Measurements from ENCODE around the gene ATF5.

Gene ATF5

DNA sequence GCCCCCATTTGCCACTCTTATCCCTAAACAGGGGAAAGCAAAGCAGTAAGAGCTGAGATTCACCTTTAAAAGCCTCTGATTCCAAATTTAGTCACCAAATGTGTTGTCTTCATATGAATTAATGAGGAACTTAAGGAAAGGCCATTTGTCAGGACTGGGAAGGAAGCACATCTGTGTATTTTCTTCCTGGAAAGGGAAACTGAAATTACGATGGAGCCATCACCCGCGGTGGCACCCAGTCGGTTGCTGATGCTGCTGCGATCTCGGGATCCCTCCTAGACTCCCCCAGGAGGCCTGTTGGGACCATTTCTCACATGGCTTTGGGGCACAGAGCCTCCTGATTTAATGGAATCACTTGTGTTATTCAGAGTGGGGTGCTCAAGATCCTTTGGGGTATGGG is 24.9 kb upstream of the ATF5 start:
- Histone ChIP-seq H3K36me3 (ENCODE audit: low read depth) (peaks cover 21% of the 10 kb centered on the region), H3K4me3 (ENCODE audit: severe bottlenecking) (no peak overlapping the region), H3K4me1 (ENCODE audit: insufficient read depth, poor library complexity, severe bottlenecking) (no peaks in the 10 kb centered on the region), H3K27me3 (ENCODE audit: insufficient read depth, poor library complexity, severe bottlenecking) (no peaks in the 10 kb centered on the region), H3K9me3 (ENCODE audit: severe bottlenecking) (no peaks in the 10 kb centered on the region), H3K27ac (ENCODE audit: poor library complexity, severe bottlenecking) (no peak overlapping the region)
- DNase-seq (ENCODE audit: low spot score) (no peak), ATAC-seq (ENCODE audit: low read depth) (no peak)
- TF ChIP-seq, protein P1, sequence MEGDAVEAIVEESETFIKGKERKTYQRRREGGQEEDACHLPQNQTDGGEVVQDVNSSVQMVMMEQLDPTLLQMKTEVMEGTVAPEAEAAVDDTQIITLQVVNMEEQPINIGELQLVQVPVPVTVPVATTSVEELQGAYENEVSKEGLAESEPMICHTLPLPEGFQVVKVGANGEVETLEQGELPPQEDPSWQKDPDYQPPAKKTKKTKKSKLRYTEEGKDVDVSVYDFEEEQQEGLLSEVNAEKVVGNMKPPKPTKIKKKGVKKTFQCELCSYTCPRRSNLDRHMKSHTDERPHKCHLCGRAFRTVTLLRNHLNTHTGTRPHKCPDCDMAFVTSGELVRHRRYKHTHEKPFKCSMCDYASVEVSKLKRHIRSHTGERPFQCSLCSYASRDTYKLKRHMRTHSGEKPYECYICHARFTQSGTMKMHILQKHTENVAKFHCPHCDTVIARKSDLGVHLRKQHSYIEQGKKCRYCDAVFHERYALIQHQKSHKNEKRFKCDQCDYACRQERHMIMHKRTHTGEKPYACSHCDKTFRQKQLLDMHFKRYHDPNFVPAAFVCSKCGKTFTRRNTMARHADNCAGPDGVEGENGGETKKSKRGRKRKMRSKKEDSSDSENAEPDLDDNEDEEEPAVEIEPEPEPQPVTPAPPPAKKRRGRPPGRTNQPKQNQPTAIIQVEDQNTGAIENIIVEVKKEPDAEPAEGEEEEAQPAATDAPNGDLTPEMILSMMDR (IDR thresholded peaks at IDR 0.05; ENCODE audit: poor library complexity, severe bottlenecking): no peak

DNA sequence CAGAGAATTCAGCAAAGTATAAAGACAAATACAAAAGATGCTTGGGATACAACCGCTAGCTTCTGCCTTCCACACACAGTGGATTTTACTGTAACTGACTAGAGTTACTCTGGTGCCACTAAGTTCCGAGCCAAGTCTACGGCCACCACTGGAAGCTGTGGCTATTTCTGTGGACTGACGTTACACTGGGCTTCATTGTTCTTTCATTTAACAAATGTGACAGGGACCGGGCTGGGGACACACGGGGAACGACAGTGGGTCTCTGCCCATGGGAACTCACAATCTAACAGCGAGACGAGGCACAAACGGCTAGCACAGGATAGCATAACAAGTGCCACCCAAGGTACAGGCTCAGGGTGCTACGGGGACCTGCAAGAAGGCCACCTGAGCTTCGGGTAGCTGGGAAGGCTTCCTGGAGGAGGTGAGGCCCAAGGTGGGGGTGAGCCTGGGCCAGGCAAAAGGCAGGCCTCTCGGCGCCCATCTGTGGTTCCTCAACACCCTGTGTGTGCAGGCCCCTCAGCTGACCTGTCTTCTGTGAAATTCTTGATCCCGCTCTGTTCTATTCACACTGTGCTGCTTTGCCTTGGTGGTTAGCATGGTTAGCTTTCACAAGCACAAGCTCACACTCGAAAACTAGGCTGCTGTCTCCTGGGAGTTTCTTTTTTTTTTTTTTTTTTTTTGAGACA is 22.0 kb upstream of the ATF5 start:
- no peak overlapping the region for H3K27ac ChIP-seq (ENCODE audit: poor library complexity, severe bottlenecking)
- no peaks in the 10 kb centered on the region for H3K9me3 ChIP-seq (ENCODE audit: severe bottlenecking)
- TF ChIP-seq, protein P1 (IDR thresholded peaks at IDR 0.05; ENCODE audit: poor library complexity, severe bottlenecking): no peak
- H3K36me3 ChIP-seq (ENCODE audit: low read depth): peaks cover 31% of the 10 kb centered on the region
- DNase-seq (ENCODE audit: low spot score) (peak; percentile 49), ATAC-seq (ENCODE audit: low read depth) (no peak)
- H3K4me1 ChIP-seq (ENCODE audit: insufficient read depth, poor library complexity, severe bottlenecking): no peaks in the 10 kb centered on the region
- no peak overlapping the region for H3K4me3 ChIP-seq (ENCODE audit: severe bottlenecking)
- no peaks in the 10 kb centered on the region for H3K27me3 ChIP-seq (ENCODE audit: insufficient read depth, poor library complexity, severe bottlenecking)

DNA sequence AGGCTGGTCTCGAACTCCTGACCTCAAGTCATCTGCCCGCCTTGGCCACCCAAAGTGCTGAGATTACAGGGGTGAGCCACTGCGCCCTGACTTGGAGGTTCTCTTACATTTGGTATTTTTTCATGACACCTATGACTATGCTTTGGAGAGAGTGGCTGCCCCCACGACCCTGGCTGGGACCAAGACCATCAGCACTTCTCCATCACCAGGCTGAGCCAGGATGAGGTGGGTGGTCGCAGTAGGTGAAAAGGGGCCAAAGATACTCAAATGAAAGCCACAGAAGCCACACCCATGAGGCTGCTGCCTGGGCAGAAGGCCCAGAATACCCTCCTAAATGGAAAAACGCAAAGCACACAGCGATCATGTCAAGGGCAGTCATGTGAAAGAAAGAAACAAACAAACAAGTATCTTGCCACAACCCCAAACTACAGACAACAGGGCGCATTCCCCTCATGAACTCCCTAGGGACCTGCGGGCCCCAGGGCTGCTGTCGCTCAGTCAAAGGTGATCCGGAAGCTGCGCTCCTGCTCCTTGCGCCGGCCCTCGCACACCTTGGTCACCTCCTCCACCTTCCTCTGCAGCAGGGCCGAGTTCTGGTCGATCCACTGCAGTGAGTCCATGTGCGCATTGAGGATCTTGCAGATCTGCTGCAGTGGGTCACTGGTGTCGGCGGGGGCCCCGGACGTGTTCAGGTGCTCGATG is 21.1 kb upstream of the ATF5 start:
- Histone ChIP-seq H3K27me3 (ENCODE audit: insufficient read depth, poor library complexity, severe bottlenecking) (no peaks in the 10 kb centered on the region), H3K4me1 (ENCODE audit: insufficient read depth, poor library complexity, severe bottlenecking) (no peaks in the 10 kb centered on the region), H3K9me3 (ENCODE audit: severe bottlenecking) (no peaks in the 10 kb centered on the region), H3K4me3 (ENCODE audit: severe bottlenecking) (no peak overlapping the region), H3K27ac (ENCODE audit: poor library complexity, severe bottlenecking) (no peak overlapping the region), H3K36me3 (ENCODE audit: low read depth) (peaks cover 39% of the 10 kb centered on the region)
- no peak for ATAC-seq (ENCODE audit: low read depth)
- peak; percentile 29 for DNase-seq (ENCODE audit: low spot score)
- TF ChIP-seq, protein P1 (IDR thresholded peaks at IDR 0.05; ENCODE audit: poor library complexity, severe bottlenecking): no peak

DNA sequence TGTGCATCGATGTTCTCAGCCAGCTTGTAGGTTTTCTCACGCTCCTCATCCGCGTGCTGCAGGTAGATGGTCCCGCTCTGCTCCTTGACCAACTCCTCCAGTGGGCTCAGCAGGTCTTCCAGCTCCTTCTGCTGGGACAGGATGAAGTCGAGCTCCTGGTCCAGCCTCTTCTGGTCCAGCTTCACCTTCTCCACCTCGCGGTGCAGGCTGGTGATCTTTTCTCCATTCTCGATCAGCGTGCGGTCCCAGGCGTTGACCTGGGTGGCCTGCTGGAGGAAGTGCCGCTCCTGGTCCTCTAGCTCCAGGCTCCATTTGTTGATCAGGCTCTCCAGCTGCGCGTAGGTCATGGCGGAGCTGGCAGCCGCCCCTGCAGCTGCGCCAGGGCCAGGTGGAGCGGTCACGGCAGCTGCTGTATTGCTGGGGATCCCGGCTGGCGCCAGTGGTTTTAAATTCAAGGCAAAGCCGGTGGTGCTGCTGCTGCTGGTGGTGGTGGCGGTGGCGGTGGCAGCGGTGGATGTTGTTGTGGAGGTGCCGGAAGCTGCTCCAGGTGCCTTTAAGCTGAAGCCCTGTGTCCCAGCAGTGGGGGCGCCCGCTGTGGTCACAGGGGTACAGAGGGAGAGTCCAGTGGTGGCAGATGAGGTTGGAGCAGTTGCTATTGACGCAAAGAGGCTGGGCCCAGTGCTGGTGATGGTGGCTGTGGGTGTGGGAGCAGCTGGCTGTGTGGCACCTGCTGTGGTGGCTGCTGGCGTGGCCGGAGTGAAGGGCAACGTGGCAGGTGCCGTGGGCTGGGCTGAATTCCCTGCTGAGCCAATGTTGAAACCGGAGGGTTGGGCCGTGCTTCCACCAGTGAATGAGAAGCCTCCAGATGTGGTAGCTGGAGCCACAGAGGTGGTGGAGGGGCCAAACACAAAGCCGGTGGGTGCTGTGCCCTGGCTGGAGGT is 20.3 kb upstream of the ATF5 start:
- Histone ChIP-seq H3K27ac (ENCODE audit: poor library complexity, severe bottlenecking) (no peak overlapping the region), H3K36me3 (ENCODE audit: low read depth) (peaks cover 45% of the 10 kb centered on the region), H3K4me1 (ENCODE audit: insufficient read depth, poor library complexity, severe bottlenecking) (no peaks in the 10 kb centered on the region), H3K9me3 (ENCODE audit: severe bottlenecking) (no peaks in the 10 kb centered on the region), H3K4me3 (ENCODE audit: severe bottlenecking) (no peak overlapping the region), H3K27me3 (ENCODE audit: insufficient read depth, poor library complexity, severe bottlenecking) (no peaks in the 10 kb centered on the region)
- ATAC-seq (ENCODE audit: low read depth): no peak
- TF ChIP-seq, protein P1 (IDR thresholded peaks at IDR 0.05; ENCODE audit: poor library complexity, severe bottlenecking): no peak
- DNase-seq (ENCODE audit: low spot score): no peak

Measured in RWPE2 (cell line).